HepG2 (cell line): Measurements from ENCODE around the gene KCNQ1OT1. TPM values are rescaled to one million over a fixed set of nuclear protein-coding genes. Genes with fewer than 3 reads are reported as not detected.

Experiments
- ATAC-seq: fragments of 200-7000 bp; cut with Tn5 transposase; 3 replicates; pipeline ENCODE4 v1.9.1; 2020; ENCODE audit warnings: mild to moderate bottlenecking, moderate library complexity
- BruUV-seq: library from RNA; stranded (reverse); fragments of 400-500 nt; replicated peaks from 2 replicates; lab custom pipeline; 2021; lab: Mats Ljungman, UMichigan
- CTCF ChIA-PET: fragments of 300-600 bp; formaldehyde crosslinking; extraction: SDS; loops from one replicate; lab custom pipeline; 2021; ENCODE audit warnings: low total read pairs, inconsistent platforms, low intra/inter-chr PET ratio; lab: Yijun Ruan, JAX
- POLR2A ChIA-PET: fragments of 350-600 bp; sonication (Branson Sonifier 250); formaldehyde crosslinking; loops from one replicate; lab custom pipeline; 2020; ENCODE audit warnings: antibody characterized with exemption, inconsistent platforms; lab: Yijun Ruan, JAX
- DNase-seq: peaks from one replicate; pipeline ENCODE4 v3.0.0-alpha.2; 2015; ENCODE audit warnings: low spot score
- FAIRE-seq: peaks from 3 replicates; lab custom pipeline; 2011; peaks lifted over from hg19 to GRCh38; lab: Jason Lieb, UNC
- H2AFZ ChIP-seq: one replicate; pipeline ENCODE4 v1.6.1; 2011; ENCODE audit warnings: low read length, inconsistent platforms
- H3K27ac ChIP-seq: fragments of 300-600 bp; 3 replicates; pipeline ENCODE4 v1.8.0; 2011; ENCODE audit warnings: mixed run types, mild to moderate bottlenecking, mixed read lengths, low read length, inconsistent platforms; ENCODE audit not compliant: insufficient read depth; ENCODE audit errors: extremely low read length
- H3K27me3 ChIP-seq, 2 experiments: fragments of 200-600 bp in 1 of 2; 2 replicates in 1 of 2; 3 replicates in 1 of 2; pipeline versions ENCODE4 v1.6.0 to v1.8.0; 2011; ENCODE audit warnings: low read length in 2 of 2, mild to moderate bottlenecking in 2 of 2, moderate library complexity in 2 of 2, inconsistent platforms in 1 of 2; ENCODE audit not compliant: insufficient read depth in 2 of 2, control insufficient read depth in 1 of 2
- H3K36me3 ChIP-seq, 2 experiments: fragments of 200-600 bp in 1 of 2; replicated peaks in 1 of 2; 2 replicates in 1 of 2; 3 replicates in 1 of 2; pipeline versions ENCODE4 v1.5.1 to v1.8.0; 2011; ENCODE audit warnings: low read length in 2 of 2, inconsistent platforms in 1 of 2; ENCODE audit not compliant: insufficient read depth in 2 of 2, control insufficient read depth in 1 of 2
- H3K4me1 ChIP-seq: 2 replicates; pipeline ENCODE4 v1.5.1; 2012; ENCODE audit warnings: low read length, inconsistent platforms; ENCODE audit not compliant: insufficient read depth
- H3K4me2 ChIP-seq: 2 replicates; pipeline ENCODE4 v1.6.0; 2011; ENCODE audit warnings: low read depth, low read length, inconsistent platforms
- H3K4me3 ChIP-seq, 3 experiments: fragments of 200-600 bp in 1 of 3; sonication (generic), shearing (Covaris generic) in 1 of 3; replicated peaks in 1 of 3; 2 replicates each; pipeline ENCODE4 v1.5.1; 2011 to 2016; ENCODE audit warnings: low read length in 3 of 3, inconsistent platforms in 2 of 3, low read depth in 2 of 3, mild to moderate bottlenecking in 2 of 3, control low read depth in 1 of 3, mixed read lengths in 1 of 3; ENCODE audit not compliant: insufficient read depth in 1 of 3
- H3K79me2 ChIP-seq: one replicate; pipeline ENCODE4 v1.6.1; 2011; ENCODE audit warnings: low read length, inconsistent platforms; ENCODE audit not compliant: insufficient read depth
- H3K9ac ChIP-seq: 2 replicates; pipeline ENCODE4 v1.6.0; 2011; ENCODE audit warnings: mild to moderate bottlenecking, low read depth, low read length, inconsistent platforms; ENCODE audit not compliant: insufficient read depth
- H3K9me3 ChIP-seq: 2 replicates; pipeline ENCODE4 v1.5.1; 2012; ENCODE audit warnings: mild to moderate bottlenecking, low read length
- H4K20me1 ChIP-seq: 2 replicates; pipeline ENCODE4 v1.6.0; 2011; ENCODE audit warnings: inconsistent platforms, mild to moderate bottlenecking, low read length, moderate library complexity; ENCODE audit not compliant: insufficient read depth
- BCL6 ChIP-seq: IDR thresholded peaks from 2 replicates; pipeline ENCODE4 v1.6.1; 2016; ENCODE audit warnings: missing genetic modification reagents, missing compliant biosample characterization
- HMGXB3 ChIP-seq: sonication (generic); formaldehyde crosslinking; IDR thresholded peaks from 2 replicates; pipeline ENCODE4 v1.4.0; 2020; ENCODE audit warnings: missing genetic modification reagents, borderline replicate concordance
- U2AF2 ChIP-seq: fragments of 200-400 bp; formaldehyde crosslinking; IDR thresholded peaks from 2 replicates; pipeline ENCODE4 v1.6.1; 2017; ENCODE audit warnings: low read depth, mild to moderate bottlenecking, low read length
- ZNF407 ChIP-seq: sonication (generic); formaldehyde crosslinking; IDR thresholded peaks from one replicate; pipeline ENCODE4 v1.5.1; 2020; ENCODE audit warnings: mild to moderate bottlenecking, missing genetic modification reagents; ENCODE audit errors: not compliant biosample characterization
- ZNF503 ChIP-seq: sonication (generic); formaldehyde crosslinking; IDR thresholded peaks from 2 replicates; pipeline ENCODE4 v1.4.0; 2020; ENCODE audit warnings: missing genetic modification reagents
- WGBS: methylation state at CpG from one replicate; pipeline ENCODE4 v1.1.6; 2017; ENCODE audit warnings: low lambda C conversion rate; 5-methylcytosine and 5-hydroxymethylcytosine counted together
- in situ Hi-C: cut with HindIII; loops from 2 replicates; pipeline ENCODE4 v1.10.0; 2017; ENCODE audit warnings: low pct_unique_long_range_greater_than_20kb; ENCODE audit not compliant: extremely low pct_ligation_motif_present
- intact Hi-C: fragments of 100-400 bp; cut with micrococcal nuclease; formaldehyde crosslinking; loops from one replicate; pipeline ENCODE4 v1.10.0; 2022; ENCODE audit not compliant: unreplicated experiment
- polyA plus RNA-seq, 8 experiments: library from polyadenylated mRNA; depleted of rRNA in 3 of 8; stranded (reverse) in 7 of 8; unstranded in 1 of 8; fragments of >200 nt; fragmentation: Illumina TruSeq in 4 of 8; extraction: Trizol in 4 of 8; gene quantifications; 2 replicates each; pipeline versions ENCODE4 v1.2.1 to v1.2.3, GENCODE V29; 2011 to 2016; ENCODE audit warnings: low read depth in 4 of 8, missing spikeins in 1 of 8, mixed read lengths in 1 of 8; ENCODE audit not compliant: insufficient read depth in 1 of 8
- total RNA-seq, 5 experiments: library from RNA; depleted of rRNA; stranded (reverse); fragments of >200 nt; fragmentation: Illumina TruSeq; extraction: Trizol; gene quantifications; 2 replicates each; pipeline ENCODE4 v1.2.3, GENCODE V29; 2016; ENCODE audit warnings: low read depth in 1 of 5

The KCNQ1OT1 gene
- total and polyA plus RNA-seq, 2 of the 13 experiments (the other 11 are each of a cell fraction or from before 2014, with no cell fraction given), result 1.3 to 18.9 TPM

GRCh38 chr11:2581931-2582350 lies 117.9 kb downstream of the KCNQ1OT1 start:
- CTCF ChIA-PET, result no interaction called here
- Histone ChIP-seq H3K4me2 (no peak overlapping the region), H3K4me3 (no peak overlapping the region), H3K9ac (no peak overlapping the region), H3K79me2 (no peaks in the 10 kb centered on the region), H3K27me3 (peaks cover 29 to 85% of the 10 kb centered on the region in 2 experiments), H2AFZ (no peak overlapping the region), H3K27ac (no peak overlapping the region), H4K20me1 (no peaks in the 10 kb centered on the region), H3K36me3 (no peaks in the 10 kb centered on the region), H3K4me1 (no peaks in the 10 kb centered on the region), H3K9me3 (no peaks in the 10 kb centered on the region)
- FAIRE-seq (no peak), ATAC-seq (no peak), DNase-seq (no peak)
- WGBS, result 56% methylated on average over 8 of the region's 23 CpGs
- TF ChIP-seq U2AF2 (no peak), ZNF503 (CRISPR knock-in tag) (no peak), BCL6 (CRISPR knock-in tag) (no peak), HMGXB3 (CRISPR knock-in tag) (no peak), ZNF407 (no peak)
- no TSS peak for BruUV-seq
- POLR2A ChIA-PET, result no interaction called here
- in situ Hi-C loops (no loop called here), intact Hi-C loops (no loop called here)
